NCI-H1930 (cell line): ENCODE data around the gene GRAMD1C.
"Not testable (repeated sequence)": the region's sequence is repeated elsewhere in the genome, so short reads cannot be mapped to it uniquely, and the experiment has no call there.

Source experiments
- DNase-seq, 2 experiments: peaks; one replicate each; lab custom pipeline; 2025; lab: John Stamatoyannopoulos, UW

Gene GRAMD1C

GRCh38 chr3:113838631-113839209 lies at the start of gene GRAMD1C:
GRAMD1C (plus strand) TSS chr3:113838788; CDS start chr3:113838910, 122 bp downstream.
- DNase-seq: peak; percentile 72 to 79

- DNase-seq: no peak
These were observed 47.2 kb upstream of the GRAMD1C start for GRCh38 chr3:113791381-113791780.

- DNase-seq: no peak
These were observed 44.1 kb upstream of the GRAMD1C start for GRCh38 chr3:113794526-113794925.

- DNase-seq: no peak
These were observed 42.9 kb upstream of the GRAMD1C start for GRCh38 chr3:113795693-113796092.

- no peak for DNase-seq
These were observed 35.7 kb upstream of the GRAMD1C start for GRCh38 chr3:113802795-113803455.

- no peak for DNase-seq
These were observed 33.9 kb upstream of the GRAMD1C start for GRCh38 chr3:113804661-113805060.

- no peak for DNase-seq
These were observed 33.3 kb upstream of the GRAMD1C start for GRCh38 chr3:113805249-113805648.

- DNase-seq: no peak
These were observed 25.7 kb upstream of the GRAMD1C start for GRCh38 chr3:113812854-113813253.

- no peak for DNase-seq
These were observed 18.7 kb upstream of the GRAMD1C start for GRCh38 chr3:113819866-113820265.

GRCh38 chr3:113825090-113825489 lies 13.5 kb upstream of the GRAMD1C start:
- no peak for DNase-seq

- DNase-seq: no peak
These were observed 10.0 kb upstream of the GRAMD1C start for GRCh38 chr3:113828600-113828999.

GRCh38 chr3:113829576-113830354 lies 8.8 kb upstream of the GRAMD1C start:
- DNase-seq: no peak

GRCh38 chr3:113831103-113831355 lies 7.6 kb upstream of the GRAMD1C start:
- no peak for DNase-seq

- DNase-seq: no peak
These were observed 6.0 kb upstream of the GRAMD1C start for GRCh38 chr3:113832477-113833164.

GRCh38 chr3:113834983-113835382 lies 3.6 kb upstream of the GRAMD1C start:
- no peak for DNase-seq

GRCh38 chr3:113839551-113839950 lies 963 bp downstream of the GRAMD1C start:
- DNase-seq: no peak

- DNase-seq: peak in 1 of 2 experiments; percentile 6
These were observed 6.1 kb downstream of the GRAMD1C start for GRCh38 chr3:113844622-113845222.

- no peak for DNase-seq
These were observed 8.7 kb downstream of the GRAMD1C start for GRCh38 chr3:113847247-113847646.

GRCh38 chr3:113847664-113848461 lies 9.3 kb downstream of the GRAMD1C start:
- no peak for DNase-seq

- DNase-seq: not testable (repeated sequence)
These were observed 10.5 kb downstream of the GRAMD1C start for GRCh38 chr3:113849071-113849470.

- DNase-seq: not testable (repeated sequence)
These were observed 11.3 kb downstream of the GRAMD1C start for GRCh38 chr3:113849841-113850240.
